SK-N-SH (cell line): ENCODE measurements around the gene FAM20A. TPM values are rescaled to one million over a fixed set of nuclear protein-coding genes. Genes with fewer than 3 reads are reported as not detected.

Experiments used
- CTCF ChIA-PET: fragments of 300-600, 350-600 bp; formaldehyde crosslinking; extraction: SDS; loops from one replicate; lab custom pipeline; 2021; lab: Yijun Ruan, JAX
- POLR2A ChIA-PET: fragments of 350-600 bp; sonication (Branson Sonifier 250); formaldehyde crosslinking; extraction: SDS; loops from one replicate; lab custom pipeline; 2020; ENCODE audit warnings: antibody characterized with exemption, inconsistent platforms; lab: Yijun Ruan, JAX
- DNase-seq: peaks from one replicate; pipeline ENCODE4 v3.0.0; 2012
- H2AFZ ChIP-seq: fragments of 200-600 bp; sonication (generic); 2 replicates; pipeline ENCODE4 v1.8.1; 2016; ENCODE audit warnings: antibody characterized with exemption, mild to moderate bottlenecking, low read depth
- H3F3A ChIP-seq: fragments of 200-600 bp; sonication (generic); replicated peaks from 2 replicates; pipeline ENCODE3; 2016; ENCODE audit warnings: antibody characterized with exemption, mild to moderate bottlenecking; ENCODE audit not compliant: insufficient read depth
- H3K27ac ChIP-seq, 2 experiments: fragments of 200-500 bp in 1 of 2; fragments of 200-600 bp in 1 of 2; sonication (Bioruptor generic) in 1 of 2; sonication (generic), shearing (Covaris generic) in 1 of 2; 2 replicates each; pipeline versions ENCODE4 v1.5.1 to v1.6.1; 2014 to 2016; ENCODE audit warnings: low read depth in 2 of 2, inconsistent platforms in 1 of 2, low read length in 1 of 2, mild to moderate bottlenecking in 1 of 2, mixed read lengths in 1 of 2
- H3K27me3 ChIP-seq: fragments of 200-600 bp; sonication (generic), shearing (Covaris generic); 2 replicates; pipeline ENCODE4 v1.6.1; 2016; ENCODE audit warnings: mixed run types; ENCODE audit not compliant: insufficient read depth
- H3K36me3 ChIP-seq, 2 experiments: fragments of 200-500 bp in 1 of 2; fragments of 200-600 bp in 1 of 2; sonication (Bioruptor generic) in 1 of 2; sonication (generic) in 1 of 2; replicated peaks in 1 of 2; 2 replicates each; pipeline versions ENCODE3 to v1.5.1; 2014 to 2016; ENCODE audit warnings: low read length in 1 of 2, mild to moderate bottlenecking in 1 of 2; ENCODE audit not compliant: insufficient read depth in 2 of 2, control insufficient read depth in 1 of 2
- H3K4me1 ChIP-seq, 2 experiments: fragments of 200-500 bp in 1 of 2; fragments of 200-600 bp in 1 of 2; sonication (Bioruptor generic) in 1 of 2; sonication (generic), shearing (Covaris generic) in 1 of 2; 2 replicates each; pipeline versions ENCODE4 v1.5.1 to v1.6.1; 2014 to 2016; ENCODE audit warnings: low read depth in 1 of 2, low read length in 1 of 2, mixed run types in 1 of 2; ENCODE audit not compliant: insufficient read depth in 2 of 2, control insufficient read depth in 1 of 2
- H3K4me2 ChIP-seq: fragments of 200-600 bp; sonication (generic), shearing (Covaris generic); 2 replicates; pipeline ENCODE4 v1.6.1; 2017; ENCODE audit warnings: mixed run types
- H3K4me3 ChIP-seq, 2 experiments: fragments of 200-500 bp in 1 of 2; fragments of 200-600 bp in 1 of 2; sonication (Bioruptor generic) in 1 of 2; sonication (generic), shearing (Covaris generic) in 1 of 2; 2 replicates each; pipeline versions ENCODE4 v1.5.1 to v1.8.1; 2014 to 2016; ENCODE audit warnings: low read depth in 2 of 2, inconsistent platforms in 1 of 2, low read length in 1 of 2, mild to moderate bottlenecking in 1 of 2, mixed read lengths in 1 of 2, moderate library complexity in 1 of 2
- H3K79me2 ChIP-seq: fragments of 200-600 bp; sonication (generic); 2 replicates; pipeline ENCODE4 v1.8.1; 2017; ENCODE audit warnings: mild to moderate bottlenecking; ENCODE audit not compliant: insufficient read depth
- H3K9ac ChIP-seq: fragments of 200-600 bp; sonication (generic); 2 replicates; pipeline ENCODE4 v1.6.1; 2017; ENCODE audit warnings: mixed run types
- H3K9me2 ChIP-seq: fragments of 200-600 bp; sonication (generic); 2 replicates; pipeline ENCODE4 v1.6.1; 2017; ENCODE audit warnings: mixed run types
- H3K9me3 ChIP-seq: fragments of 200-600 bp; sonication (generic); 2 replicates; pipeline ENCODE4 v1.6.1; 2017; ENCODE audit warnings: mixed run types, mild to moderate bottlenecking, moderate library complexity
- H4K20me1 ChIP-seq: fragments of 200-600 bp; sonication (generic); 2 replicates; pipeline ENCODE4 v1.6.1; 2017; ENCODE audit warnings: mild to moderate bottlenecking, mixed run types; ENCODE audit not compliant: insufficient read depth
- ELF1 ChIP-seq: IDR thresholded peaks from 2 replicates; pipeline ENCODE4 v1.4.0; 2012
- EZH2phosphoT487 ChIP-seq: fragments of 200-600 bp; sonication (generic); IDR thresholded peaks from 2 replicates; pipeline ENCODE4 v1.6.1; 2017; ENCODE audit warnings: low read depth, mixed run types, mild to moderate bottlenecking, antibody characterized with exemption, moderate library complexity, borderline replicate concordance
- GABPA ChIP-seq: IDR thresholded peaks from 2 replicates; pipeline ENCODE4 v1.4.0; 2012; ENCODE audit warnings: low read depth, mild to moderate bottlenecking
- JUND ChIP-seq: IDR thresholded peaks from 2 replicates; pipeline ENCODE4 v1.4.0; 2012
- MEF2A ChIP-seq: IDR thresholded peaks from 2 replicates; pipeline ENCODE4 v1.4.0; 2012; ENCODE audit warnings: low read depth, borderline replicate concordance
- MXI1 ChIP-seq: IDR thresholded peaks from 2 replicates; pipeline ENCODE4 v1.6.1; 2012; ENCODE audit warnings: mild to moderate bottlenecking, low read depth, low read length, improper control_type of control experiment
- NFIC ChIP-seq: IDR thresholded peaks from 2 replicates; pipeline ENCODE4 v1.4.0; 2012; ENCODE audit warnings: borderline replicate concordance
- NRF1 ChIP-seq: IDR thresholded peaks from 2 replicates; pipeline ENCODE4 v1.6.1; 2012; ENCODE audit warnings: low read depth, mild to moderate bottlenecking, low read length
- POLR2AphosphoS5 ChIP-seq: IDR thresholded peaks from 2 replicates; pipeline ENCODE4 v1.6.1; 2012; ENCODE audit warnings: low read depth, low read length
- SIN3A ChIP-seq: IDR thresholded peaks from 2 replicates; pipeline ENCODE4 v1.6.1; 2012; ENCODE audit warnings: low read depth, mild to moderate bottlenecking, low read length, moderate library complexity, borderline replicate concordance
- SMC3 ChIP-seq: IDR thresholded peaks from 2 replicates; pipeline ENCODE4 v1.6.1; 2012; ENCODE audit warnings: low read depth, low read length, improper control_type of control experiment
- TAF1 ChIP-seq: IDR thresholded peaks from 2 replicates; pipeline ENCODE4 v1.6.1; 2012; ENCODE audit warnings: low read depth, mild to moderate bottlenecking, low read length, moderate library complexity, borderline replicate concordance
- TCF12 ChIP-seq: IDR thresholded peaks from 2 replicates; pipeline ENCODE4 v1.4.0; 2012
- TEAD4 ChIP-seq: IDR thresholded peaks from 2 replicates; pipeline ENCODE4 v1.4.0; 2012; ENCODE audit warnings: mild to moderate bottlenecking, borderline replicate concordance; ENCODE audit not compliant: insufficient read depth
- USF2 ChIP-seq: fragments of 150-350 bp; IDR thresholded peaks from 2 replicates; pipeline ENCODE4 v1.6.1; 2017; ENCODE audit warnings: antibody characterized with exemption, low read length, low read depth, borderline replicate concordance
- YY1 ChIP-seq: IDR thresholded peaks from 2 replicates; pipeline ENCODE4 v1.4.0; 2012; ENCODE audit warnings: low read depth, mild to moderate bottlenecking
- WGBS: methylation state at CpG from one replicate; pipeline ENCODE4 v1.1.6; 2017; ENCODE audit warnings: low lambda C conversion rate; 5-methylcytosine and 5-hydroxymethylcytosine counted together
- polyA plus RNA-seq, 3 experiments: library from polyadenylated mRNA; depleted of rRNA; stranded (reverse); fragments of >200 nt; gene quantifications; 2 replicates each; pipeline ENCODE4 v1.2.3, GENCODE V29; 2012
- TF ChIP-seq, protein P1 (sequence below): fragments of 200-600 bp; sonication (generic); IDR thresholded peaks from 2 replicates; pipeline ENCODE4 v1.6.1; 2017; ENCODE audit warnings: antibody characterized with exemption, mild to moderate bottlenecking, moderate library complexity
- TF ChIP-seq, protein P2 (sequence below): IDR thresholded peaks from 2 replicates; pipeline ENCODE4 v1.4.0; 2012; ENCODE audit warnings: low read depth, borderline replicate concordance
- TF ChIP-seq, protein P3 (sequence below): fragments of 150-350 bp; IDR thresholded peaks from 2 replicates; pipeline ENCODE4 v1.6.1; 2016; ENCODE audit warnings: mild to moderate bottlenecking, low read depth, low read length

The FAM20A gene
- polyA plus RNA-seq, 1 of the 3 experiments (the other 2 are of a cell fraction) = not detected

- H3K9ac ChIP-seq = no peak overlapping the region
- no peak overlapping the region for H3K4me3 ChIP-seq
- H3F3A ChIP-seq = no peaks in the 10 kb centered on the region
- TF ChIP-seq JUND (no peak), POLR2AphosphoS5 (no peak), EZH2phosphoT487 (no peak), MEF2A (no peak), SMC3 (no peak), GABPA (no peak), MXI1 (no peak), ELF1 (no peak), YY1 (no peak), NRF1 (no peak), TEAD4 (no peak), TCF12 (no peak), SIN3A (no peak), TAF1 (no peak), NFIC (no peak), USF2 (no peak)
- TF ChIP-seq, protein P1, sequence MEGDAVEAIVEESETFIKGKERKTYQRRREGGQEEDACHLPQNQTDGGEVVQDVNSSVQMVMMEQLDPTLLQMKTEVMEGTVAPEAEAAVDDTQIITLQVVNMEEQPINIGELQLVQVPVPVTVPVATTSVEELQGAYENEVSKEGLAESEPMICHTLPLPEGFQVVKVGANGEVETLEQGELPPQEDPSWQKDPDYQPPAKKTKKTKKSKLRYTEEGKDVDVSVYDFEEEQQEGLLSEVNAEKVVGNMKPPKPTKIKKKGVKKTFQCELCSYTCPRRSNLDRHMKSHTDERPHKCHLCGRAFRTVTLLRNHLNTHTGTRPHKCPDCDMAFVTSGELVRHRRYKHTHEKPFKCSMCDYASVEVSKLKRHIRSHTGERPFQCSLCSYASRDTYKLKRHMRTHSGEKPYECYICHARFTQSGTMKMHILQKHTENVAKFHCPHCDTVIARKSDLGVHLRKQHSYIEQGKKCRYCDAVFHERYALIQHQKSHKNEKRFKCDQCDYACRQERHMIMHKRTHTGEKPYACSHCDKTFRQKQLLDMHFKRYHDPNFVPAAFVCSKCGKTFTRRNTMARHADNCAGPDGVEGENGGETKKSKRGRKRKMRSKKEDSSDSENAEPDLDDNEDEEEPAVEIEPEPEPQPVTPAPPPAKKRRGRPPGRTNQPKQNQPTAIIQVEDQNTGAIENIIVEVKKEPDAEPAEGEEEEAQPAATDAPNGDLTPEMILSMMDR = no peak
- TF ChIP-seq, protein P2, sequence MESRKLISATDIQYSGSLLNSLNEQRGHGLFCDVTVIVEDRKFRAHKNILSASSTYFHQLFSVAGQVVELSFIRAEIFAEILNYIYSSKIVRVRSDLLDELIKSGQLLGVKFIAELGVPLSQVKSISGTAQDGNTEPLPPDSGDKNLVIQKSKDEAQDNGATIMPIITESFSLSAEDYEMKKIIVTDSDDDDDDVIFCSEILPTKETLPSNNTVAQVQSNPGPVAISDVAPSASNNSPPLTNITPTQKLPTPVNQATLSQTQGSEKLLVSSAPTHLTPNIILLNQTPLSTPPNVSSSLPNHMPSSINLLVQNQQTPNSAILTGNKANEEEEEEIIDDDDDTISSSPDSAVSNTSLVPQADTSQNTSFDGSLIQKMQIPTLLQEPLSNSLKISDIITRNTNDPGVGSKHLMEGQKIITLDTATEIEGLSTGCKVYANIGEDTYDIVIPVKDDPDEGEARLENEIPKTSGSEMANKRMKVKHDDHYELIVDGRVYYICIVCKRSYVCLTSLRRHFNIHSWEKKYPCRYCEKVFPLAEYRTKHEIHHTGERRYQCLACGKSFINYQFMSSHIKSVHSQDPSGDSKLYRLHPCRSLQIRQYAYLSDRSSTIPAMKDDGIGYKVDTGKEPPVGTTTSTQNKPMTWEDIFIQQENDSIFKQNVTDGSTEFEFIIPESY = no peak
- TF ChIP-seq, protein P3, sequence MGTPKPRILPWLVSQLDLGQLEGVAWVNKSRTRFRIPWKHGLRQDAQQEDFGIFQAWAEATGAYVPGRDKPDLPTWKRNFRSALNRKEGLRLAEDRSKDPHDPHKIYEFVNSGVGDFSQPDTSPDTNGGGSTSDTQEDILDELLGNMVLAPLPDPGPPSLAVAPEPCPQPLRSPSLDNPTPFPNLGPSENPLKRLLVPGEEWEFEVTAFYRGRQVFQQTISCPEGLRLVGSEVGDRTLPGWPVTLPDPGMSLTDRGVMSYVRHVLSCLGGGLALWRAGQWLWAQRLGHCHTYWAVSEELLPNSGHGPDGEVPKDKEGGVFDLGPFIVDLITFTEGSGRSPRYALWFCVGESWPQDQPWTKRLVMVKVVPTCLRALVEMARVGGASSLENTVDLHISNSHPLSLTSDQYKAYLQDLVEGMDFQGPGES = no peak
- CTCF ChIA-PET = interaction anchor here (2.0 kb wide), 1 partner anchor 18 kb away, joined by 9 read pairs; no protein-coding TSS in a partner anchor
- WGBS = 42% methylated on average over 5 of the region's 5 CpGs
- no peak overlapping the region for H2AFZ ChIP-seq
- H3K79me2 ChIP-seq = no peaks in the 10 kb centered on the region
- no peak overlapping the region for H3K27ac ChIP-seq
- H3K9me2 ChIP-seq = no peaks in the 10 kb centered on the region
- no peaks in the 10 kb centered on the region for H3K36me3 ChIP-seq
- POLR2A ChIA-PET = no interaction called here
- H3K4me1 ChIP-seq = peaks cover 0 to 9% of the 10 kb centered on the region in 2 experiments; a peak in 1 of 4 replicates
- no peaks in the 10 kb centered on the region for H4K20me1 ChIP-seq
- H3K9me3 ChIP-seq = no peaks in the 10 kb centered on the region
- DNase-seq = no peak
- H3K27me3 ChIP-seq = peaks cover 28% of the 10 kb centered on the region
- H3K4me2 ChIP-seq = no peak overlapping the region
These were observed 5.7 kb downstream of the FAM20A start for GRCh38 chr17:68595496-68595895.
